IPS-NIHi11 (cell line): Measurements from ENCODE around the gene IGIP.
"Not testable (repeated sequence)": the region's sequence is repeated elsewhere in the genome, so short reads cannot be mapped to it uniquely, and the experiment has no call there.

Experiments
- DNase-seq: peaks from one replicate; pipeline ENCODE4 v3.0.0; 2012; ENCODE audit warnings: mixed read lengths, low spot score

The IGIP gene

DNA sequence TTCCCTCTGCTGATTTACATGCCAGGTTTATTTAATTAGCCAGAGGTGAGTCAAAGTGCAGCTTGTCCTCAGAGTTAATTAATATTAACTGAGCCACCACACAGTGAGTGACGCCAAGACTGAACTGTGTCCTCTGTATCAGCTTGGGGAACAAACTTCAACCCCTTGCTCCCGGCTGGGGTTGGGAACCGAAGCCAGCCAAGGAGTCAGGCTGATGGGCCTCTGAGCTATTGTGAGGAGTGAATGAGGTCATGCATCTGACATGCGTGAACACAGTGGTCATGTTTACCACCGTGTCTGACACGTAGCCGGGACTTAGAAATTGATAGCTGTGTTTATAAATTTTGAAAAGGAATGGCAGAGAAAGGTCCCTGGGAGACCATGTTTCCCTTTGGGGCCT is 17.1 kb downstream of the IGIP start:
- no peak for DNase-seq

DNA sequence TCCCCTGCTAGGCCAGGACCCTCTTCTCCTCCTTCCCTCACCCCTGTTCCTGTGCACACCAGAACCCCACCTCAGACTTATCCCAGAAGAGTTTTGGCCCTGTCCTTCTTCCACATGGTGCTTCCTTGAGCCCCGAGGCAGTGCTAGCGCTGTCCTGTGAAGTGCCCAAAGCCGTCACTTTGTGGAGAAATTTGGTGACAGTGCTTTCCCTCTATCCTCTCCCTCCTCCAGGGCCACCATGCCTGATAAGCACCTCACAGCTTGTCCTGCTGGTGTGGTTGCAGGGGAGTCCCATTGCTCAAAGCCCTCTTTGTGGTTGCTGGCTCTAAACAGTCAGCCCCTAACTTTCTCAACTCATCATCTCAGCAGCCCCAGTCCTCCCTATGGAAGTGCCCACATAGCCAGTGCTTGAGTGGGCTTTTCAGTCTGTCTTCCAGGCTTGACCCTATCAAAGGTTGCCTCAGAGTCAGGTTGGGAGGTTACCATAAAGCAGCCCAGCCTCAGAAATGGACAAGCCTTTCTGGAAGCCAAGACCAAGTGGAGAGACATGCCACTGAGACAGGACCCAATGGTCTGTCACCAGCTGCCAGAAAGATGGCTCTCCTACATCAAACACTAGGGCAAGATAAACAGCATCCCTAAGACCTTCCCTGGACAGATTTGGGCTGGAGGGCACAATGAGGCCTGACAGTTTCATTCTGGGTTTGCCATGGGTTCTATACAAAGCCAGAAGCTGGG is 18.0 kb downstream of the IGIP start:
- no peak for DNase-seq

DNA sequence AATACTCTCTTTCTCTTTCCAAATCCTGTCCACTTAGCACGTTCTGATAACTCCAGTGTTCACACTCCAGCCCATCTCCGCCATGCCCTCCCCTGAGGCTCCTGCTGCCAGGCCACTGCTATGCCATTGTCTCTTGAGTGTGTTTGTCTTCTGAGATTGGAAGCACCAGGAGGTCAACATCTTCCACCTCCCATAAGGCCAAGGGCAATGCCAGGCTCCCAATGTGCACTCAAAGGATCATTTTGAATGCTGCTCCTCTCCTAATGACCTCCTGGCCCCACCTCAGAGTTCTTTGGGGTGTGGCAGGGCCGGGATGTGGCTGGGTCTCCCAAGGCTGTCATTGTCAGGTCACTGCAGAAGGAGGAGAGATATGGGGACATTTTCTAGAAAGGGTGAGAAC is 19.5 kb downstream of the IGIP start:
- no peak for DNase-seq

DNA sequence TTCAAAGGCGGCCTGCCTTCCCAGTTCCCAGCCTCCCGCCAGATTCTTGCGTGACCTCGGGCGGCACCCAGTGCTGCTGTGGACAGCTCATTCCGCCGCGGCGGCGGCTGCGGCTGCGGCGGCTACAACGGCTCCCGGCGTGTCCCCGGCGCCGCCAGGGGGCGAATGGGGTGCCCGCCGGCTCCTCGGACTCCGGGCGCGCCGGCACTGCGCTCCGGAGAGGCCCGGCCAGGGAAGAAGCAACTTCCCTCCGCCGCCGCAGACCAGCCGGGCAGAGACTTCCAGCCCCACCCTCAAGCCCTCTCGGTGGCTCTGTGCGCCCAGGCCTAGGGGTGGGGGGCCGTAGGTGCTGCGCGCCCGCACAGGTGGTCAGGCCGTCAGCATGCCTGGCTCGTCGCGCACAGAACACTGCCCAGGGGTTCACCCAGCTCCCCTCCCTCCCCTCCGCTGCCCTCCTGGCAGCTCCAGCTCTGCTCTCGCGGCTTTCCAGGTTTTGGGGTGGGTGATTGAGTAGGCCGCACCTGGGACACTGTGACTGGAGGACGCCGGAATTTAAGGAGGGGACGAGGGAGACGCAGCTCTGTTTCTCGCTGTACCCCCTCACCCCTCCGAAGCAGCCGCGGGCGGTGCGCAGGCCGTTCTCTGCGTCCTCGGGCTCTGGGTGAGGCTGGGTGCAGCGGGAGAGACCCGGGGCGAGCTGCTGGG is 20.2 kb downstream of the IGIP start:
- DNase-seq, result peak; percentile 87

DNA sequence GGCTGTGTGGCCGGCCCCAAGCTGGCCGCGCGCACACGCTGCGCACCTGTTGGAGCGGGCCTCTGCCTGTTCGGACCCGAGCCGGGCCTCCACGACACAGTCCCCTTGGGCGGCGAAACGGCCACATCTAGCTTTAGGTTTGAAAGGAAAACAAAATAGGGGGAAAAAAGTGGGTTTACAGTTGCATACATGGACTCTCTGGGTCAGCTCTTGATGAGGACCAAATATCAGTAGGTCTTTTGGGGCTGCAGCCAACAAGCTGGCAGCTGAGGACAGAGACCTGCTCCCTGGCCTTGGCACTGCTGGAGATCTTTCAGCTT is 20.7 kb downstream of the IGIP start:
- no peak for DNase-seq

DNA sequence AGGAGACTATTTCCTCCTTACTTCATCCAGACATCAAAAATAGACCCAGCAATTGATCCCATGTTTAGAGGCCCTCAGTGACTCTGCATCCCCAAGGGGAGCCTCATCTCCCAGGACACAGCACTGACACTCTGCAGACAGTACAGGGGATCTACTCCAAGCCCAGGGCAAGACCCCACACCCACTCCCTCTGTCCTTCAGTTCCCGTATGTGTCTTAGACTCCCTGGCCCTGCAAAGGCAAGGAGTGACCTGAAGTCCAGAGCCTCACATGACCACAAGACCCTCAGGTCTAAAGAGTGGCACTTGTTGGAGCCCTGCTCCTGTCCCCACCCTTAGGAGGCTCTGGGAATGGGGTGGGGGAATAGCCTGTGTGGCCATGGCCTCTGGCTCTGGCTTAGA is 21.7 kb downstream of the IGIP start:
- DNase-seq, result no peak

DNA sequence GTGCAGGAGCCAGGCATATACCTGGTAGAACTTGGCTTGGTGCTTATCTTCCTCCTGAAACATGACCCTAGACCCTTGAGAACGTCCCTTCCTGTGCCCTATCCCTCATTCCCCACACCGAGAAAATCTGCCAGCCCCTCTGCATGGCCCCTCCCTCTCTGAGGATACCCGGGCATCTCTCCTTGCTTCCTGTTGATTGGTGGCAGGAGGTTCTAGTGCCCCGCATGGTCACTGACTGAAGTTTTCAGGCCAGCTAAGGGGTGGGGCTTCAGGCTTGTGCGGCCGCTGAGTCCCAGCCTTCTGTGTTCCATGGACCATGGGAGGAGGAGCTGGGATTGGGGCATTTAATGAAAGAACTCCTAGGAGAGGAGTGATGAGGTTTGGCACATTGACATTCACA is 22.8 kb downstream of the IGIP start:
- peak; percentile 83 for DNase-seq

DNA sequence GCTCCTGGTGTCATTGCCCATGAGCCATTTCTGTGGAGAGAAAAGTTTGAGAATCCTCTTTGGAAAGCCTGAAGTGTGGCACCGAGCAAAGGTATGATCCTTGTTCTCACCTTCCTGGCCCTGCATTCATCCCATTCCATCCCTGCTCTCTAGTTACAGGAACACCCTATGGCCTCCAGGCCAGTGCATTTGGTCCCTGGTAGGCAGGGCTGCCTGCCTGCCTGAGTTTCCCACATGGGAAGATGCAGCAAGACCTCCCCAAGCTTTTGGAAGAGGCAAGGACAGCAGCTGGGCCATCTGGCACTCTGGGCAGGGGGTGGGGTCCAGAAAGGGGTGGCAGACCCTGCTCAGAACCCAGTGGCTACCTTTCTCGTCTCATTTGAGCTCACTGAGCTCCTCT is 24.5 kb downstream of the IGIP start:
- DNase-seq, result no peak

DNA sequence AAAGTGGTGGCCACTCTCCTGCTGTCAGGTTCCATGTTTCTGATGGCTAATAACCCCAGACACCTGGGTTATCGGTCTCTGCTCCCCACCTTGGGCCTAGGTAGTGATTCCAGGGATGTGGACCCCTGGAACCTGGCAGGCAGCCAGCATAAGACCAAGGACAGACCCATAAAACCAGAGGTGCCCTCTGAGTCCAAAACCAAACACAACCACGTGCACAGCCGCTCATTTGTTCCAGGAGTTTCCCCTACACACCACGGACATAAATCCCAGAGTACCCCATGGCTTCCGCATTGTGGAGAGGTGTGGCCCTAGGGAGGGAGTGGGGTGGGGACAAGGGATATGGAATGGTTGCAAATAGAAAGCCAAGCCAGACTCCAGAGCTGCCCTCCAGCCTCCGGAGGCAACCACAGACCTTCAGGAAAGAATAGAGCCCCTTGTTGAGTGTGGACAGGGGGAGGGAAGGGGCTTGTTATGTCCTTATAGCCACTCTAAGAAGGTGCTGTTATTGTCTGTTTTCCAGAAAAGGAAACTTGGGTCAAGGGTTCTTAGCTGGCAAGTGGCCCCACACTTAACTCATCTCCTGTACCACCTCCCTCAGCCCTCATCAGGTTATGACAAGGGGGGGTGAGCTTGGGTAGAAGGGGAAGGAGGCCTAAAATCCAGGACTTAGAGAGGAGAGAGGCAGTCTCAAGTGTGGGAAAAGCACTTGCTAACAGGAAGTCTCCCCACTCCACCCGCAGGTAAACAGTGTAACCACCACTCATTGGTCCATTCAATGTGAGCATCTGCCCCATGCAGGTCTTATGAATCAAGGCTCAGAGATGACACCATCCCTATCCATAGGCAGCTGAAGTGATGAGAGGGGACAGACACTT is 25.6 kb downstream of the IGIP start:
- no peak for DNase-seq

DNA sequence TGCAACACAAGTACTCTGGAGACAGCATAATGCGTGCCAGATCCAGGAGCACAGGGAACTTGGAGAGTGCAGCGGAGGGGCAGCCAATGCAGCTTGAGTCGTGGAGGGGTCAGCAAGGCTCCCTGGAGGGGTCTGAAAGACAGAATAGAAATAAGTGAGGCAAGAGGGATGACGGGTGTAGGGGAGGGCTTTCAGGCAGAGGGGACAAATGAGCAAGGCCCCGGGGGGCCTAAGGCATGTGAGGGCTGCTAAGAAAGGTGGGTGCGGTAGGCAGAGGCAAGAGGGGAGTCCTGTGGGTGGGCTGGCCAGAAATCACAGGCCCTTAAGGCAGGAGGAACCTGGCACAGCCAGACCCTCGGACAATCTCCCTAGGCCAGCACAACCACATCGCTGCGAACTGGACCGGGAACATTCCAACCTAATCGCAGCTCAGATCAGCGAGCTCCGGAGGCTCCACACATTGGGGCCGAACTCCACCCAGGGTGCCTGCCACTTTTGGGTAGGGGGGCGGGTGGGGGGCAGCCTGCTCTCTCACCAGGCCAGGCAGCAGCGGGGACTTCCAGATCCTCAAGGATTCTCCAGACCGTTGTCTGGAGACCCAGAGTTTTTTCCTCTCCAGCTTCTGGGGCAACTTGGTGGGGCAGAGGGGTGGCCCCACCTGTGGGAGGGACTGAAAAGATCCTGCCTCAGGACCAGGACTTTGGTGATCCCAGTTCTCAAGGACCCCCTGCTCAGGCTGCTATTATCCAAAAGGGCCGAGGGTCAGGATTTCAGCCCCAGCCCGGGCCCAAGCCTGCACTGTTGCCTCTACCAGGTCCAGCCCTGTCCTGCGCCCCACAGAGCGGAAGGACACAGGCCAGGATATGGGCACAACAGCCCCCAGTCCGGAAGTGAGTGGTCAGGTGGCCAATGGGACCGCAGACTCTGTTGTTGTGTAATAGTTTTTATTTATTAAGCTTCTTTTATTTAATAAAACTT is 26.6 kb downstream of the IGIP start:
- no peak for DNase-seq

DNA sequence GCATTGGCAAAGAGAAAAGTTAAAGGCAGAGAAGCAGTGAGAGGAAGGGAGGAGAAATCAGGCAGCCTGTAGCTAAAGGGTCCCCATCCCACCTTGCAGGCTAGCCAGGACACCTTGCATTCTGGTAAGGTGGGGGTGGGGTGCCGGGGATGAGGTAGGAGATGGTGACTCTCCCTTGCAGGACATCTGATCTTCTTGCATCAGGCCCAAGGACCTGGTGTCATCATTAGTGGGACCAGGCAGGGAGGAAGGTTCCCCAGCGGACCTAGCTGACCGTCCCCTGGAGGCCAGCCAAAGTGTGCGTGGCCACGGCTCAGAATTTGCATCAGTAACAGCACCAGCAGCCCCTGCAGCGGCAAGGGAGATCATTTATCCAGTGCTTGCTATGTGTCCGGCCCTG is 27.5 kb downstream of the IGIP start:
- DNase-seq, result no peak

DNA sequence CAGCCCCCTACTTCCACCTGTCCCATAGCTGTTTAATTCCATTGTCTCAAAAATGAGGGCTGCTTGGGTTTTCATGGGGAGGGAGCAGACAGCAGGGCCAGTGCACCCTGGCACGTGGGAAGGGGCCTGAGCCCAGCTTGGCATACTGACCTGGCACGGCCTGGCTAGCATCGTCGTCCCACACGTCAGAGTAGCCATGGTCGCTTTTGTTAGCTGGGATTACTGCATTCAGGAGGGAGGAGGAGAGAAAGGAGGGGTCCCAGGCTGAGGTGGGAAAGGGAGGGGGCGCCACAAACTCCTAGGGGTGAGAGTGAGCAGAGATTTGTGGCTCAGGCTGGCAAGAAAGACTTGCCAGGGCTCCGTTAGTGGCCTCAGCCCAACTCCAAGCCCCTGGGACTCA is 28.2 kb downstream of the IGIP start:
- peak; percentile 53 for DNase-seq

DNA sequence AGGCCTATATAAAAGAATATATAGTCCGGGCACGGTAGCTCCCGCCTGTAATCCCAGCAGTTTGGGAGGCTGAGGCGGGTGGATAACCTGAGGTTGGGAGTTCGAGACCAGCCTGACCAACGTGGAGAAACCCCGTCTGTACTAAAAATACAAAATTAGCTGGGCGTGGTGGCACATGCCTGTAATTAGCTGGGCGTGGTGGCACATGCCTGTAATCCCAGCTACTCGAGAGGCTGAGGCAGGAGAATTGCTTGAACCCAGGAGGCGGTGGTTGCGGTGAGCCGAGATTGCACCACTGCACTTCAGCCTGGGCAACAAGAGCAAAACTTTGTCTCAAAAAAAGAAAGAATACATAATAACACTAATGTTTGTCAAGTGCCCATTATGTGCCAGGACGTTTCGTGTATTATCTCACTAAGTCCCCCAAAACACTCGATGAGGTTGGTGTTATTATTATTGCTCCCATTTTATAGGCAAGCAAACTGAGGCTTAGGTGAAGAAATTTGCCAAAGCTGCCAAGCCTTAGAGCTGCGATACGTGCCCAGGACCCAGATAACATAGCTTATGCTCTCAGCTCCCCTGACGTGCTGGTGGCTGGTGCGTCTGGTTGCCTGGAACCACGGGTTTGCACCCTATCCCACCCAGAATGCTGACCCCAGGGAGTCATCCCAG is 29.1 kb downstream of the IGIP start:
- not testable (repeated sequence) for DNase-seq

DNA sequence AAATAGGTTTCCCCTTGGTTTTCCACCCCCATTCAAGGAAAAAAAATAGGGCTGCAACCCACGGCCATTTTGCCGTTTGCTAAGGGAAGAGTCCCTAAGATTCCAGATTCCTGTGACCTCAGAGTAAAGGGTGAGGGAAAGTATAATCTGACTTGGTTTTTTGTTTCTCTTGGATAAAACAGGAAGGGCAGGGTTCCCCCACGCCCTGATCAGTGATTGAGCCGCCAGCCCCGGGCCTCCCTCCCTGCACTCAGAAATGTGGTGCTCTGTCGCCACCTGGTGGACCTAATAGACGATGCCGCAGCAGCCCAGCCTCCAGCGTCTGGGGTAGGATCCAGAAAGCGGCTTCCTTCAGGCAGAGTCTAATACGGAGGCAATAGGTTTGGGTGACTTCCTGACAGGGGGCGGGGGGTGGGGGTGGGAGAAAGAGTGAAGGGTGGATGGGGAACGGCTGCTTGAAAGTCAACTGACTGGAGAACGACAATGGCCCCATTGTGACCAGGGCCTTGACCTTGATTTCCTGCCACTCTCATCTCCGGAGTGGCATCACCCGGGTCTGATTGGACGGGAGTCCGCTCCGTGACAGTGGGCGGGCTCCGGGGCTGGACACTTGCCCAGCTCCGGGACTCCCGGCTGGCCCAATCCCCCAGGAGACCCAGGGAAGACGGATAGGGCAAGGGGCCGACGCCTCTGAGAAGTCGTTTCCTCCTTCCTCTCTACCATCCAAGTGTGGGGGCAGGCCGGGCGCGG is 31.5 kb downstream of the IGIP start:
- DNase-seq, result peak; percentile 92

DNA sequence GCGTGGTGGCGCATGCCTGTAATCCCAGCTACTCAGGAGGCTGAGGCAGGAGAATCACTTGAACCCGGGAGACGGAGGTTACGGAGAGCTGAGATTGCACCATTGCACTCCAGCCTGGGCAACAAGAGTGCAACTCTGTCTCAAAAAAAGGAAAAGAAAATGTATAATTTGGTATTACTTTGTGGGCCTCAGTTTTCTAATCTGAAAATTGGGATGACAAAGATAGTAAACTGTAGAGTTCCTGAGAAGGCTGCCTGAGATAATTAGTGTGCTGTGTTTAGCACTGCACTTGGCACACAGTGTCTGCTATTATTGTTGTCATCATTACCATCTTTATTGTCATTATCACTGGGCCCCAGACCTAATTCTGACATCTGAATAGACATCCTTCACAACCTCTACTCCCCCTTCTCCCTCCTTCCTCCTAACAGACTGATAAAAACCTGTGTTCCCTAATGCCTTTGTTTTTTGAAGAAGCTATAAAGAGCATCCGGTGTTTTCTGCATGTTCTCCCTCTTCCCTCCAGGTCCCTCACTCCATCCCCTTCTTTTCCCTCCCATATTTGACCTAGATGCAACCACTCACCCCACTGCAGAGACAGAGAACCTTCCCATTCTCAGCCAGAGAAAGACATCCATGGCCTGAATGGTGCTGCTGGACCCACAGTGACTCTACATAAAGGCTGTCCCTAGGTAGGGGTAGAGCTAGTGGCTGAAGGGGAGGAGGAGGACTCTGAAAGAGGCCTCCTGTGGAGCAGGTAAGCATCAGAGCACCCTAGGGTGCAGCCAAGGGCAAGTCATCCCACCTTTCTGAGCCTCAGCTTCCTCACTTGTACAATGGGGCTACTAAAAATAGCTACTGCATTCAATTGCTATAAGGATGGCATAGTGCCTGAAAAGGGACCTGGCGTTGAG is 33.5 kb downstream of the IGIP start:
- no peak for DNase-seq

DNA sequence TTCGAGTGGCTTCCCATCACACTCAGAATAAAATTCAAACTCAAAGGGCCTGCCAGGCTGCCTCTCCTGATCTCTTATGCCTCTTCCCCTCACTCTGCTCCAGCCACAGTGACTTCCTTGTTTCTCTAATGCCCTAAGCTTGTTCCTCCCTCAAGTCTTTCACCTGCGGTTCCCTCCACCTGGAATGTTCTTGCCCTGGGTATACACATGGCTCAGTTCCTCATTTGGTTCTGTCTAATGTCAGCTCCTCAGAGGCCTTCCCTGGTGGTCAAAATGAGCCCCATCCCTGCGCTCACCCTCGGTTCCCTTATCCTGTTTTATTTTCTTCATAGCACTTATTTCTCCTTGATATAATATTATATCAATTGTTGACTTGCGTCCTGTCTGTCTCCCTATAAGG is 36.5 kb downstream of the IGIP start:
- DNase-seq, result no peak

DNA sequence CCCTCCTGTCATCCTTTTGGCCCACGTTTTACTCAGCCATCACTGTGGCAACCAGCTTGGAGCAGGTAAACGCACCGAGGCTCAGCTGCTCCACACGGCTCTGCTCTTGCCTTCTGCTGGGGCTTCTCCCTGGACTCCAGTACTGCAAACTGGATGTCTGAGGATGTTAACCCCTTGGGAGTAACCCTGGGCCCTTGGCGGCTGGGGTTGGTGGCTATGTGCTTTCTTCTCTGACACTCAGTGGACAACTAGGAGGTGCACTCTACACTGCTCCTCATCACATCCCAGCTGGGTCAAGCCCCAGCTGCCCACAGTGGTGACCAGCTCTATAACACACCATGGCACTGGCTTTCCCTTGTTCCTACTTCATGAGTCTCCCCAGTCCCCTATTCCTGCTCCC is 37.0 kb downstream of the IGIP start:
- no peak for DNase-seq

DNA sequence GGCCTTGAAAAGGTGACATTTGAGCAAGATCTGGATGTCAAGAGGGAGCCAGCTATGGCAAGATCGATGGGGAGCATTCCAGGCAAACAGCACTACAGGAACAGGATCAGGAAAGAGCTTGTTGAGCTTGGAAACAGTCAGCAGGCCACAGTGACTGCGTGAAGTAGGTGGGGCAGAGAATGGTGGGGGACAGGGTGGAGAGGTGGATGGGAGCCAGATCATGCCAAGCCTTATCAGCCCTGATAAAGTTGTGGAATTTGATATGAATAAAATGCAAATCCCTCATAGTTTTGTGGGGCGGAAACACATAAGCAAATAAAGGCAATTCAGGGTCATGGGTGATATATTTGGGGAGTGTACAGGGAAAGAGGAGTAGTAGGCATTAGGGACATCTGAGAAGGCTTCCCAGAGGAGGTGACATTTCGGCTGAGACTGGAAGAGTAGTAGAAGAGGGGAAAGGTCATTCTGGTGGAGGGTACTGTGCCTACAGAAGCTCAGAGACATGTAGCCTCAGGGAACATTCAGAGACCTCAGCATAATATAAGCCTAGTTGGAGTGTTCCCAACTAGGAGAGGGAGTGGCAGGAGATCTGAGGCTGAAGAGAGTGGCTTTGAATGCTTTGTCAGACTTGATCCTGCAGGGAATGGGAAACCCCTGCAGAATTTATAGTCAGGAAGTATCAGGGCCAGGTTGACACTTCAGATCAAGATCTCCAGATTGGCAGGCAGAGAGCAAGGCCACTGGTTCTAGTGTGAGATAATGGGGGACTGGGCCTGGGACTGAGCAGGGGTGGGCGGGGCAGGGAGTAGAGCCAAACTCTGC is 39.6 kb downstream of the IGIP start:
- DNase-seq, result no peak

DNA sequence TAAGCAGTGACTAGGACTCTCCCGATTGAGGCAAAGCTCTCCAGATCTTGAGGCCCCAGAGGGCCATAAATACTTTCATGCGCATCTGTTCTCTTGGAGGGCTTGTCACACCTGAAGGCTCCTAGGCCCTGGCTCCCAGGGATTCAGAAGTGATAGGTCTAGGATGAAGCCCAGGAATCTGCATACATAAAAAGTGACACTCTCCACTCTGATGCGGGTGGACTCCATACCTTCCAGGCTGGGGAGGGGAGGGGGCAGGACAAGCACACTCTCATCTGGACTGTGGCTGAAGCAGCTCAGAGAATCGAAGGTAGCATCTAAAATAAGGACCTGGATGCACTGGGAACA is 40.2 kb downstream of the IGIP start:
- no peak for DNase-seq
